Osteocyte (in vitro differentiated cells): ENCODE measurements around the gene NEIL3. TPM values are rescaled to one million over a fixed set of nuclear protein-coding genes. Genes with fewer than 3 reads are reported as not detected.

Experiments used
- DNase-seq: peaks from one replicate; pipeline ENCODE4 v3.0.0; 2021; ENCODE audit warnings: mixed read lengths; ENCODE audit not compliant: unreplicated experiment; ENCODE audit errors: extremely low spot score
- H3K27ac Mint-ChIP-seq: one replicate; pipeline ENCODE4 v1.8.0; 2021; ENCODE audit warnings: mild to moderate bottlenecking, mixed read lengths; ENCODE audit not compliant: unreplicated experiment
- H3K27me3 Mint-ChIP-seq: one replicate; pipeline ENCODE4 v1.8.0; 2021; ENCODE audit warnings: mixed read lengths; ENCODE audit not compliant: unreplicated experiment
- H3K36me3 Mint-ChIP-seq: one replicate; pipeline ENCODE4 v1.8.0; 2021; ENCODE audit warnings: mixed read lengths; ENCODE audit not compliant: unreplicated experiment
- H3K4me1 Mint-ChIP-seq: one replicate; pipeline ENCODE4 v1.8.0; 2021; ENCODE audit warnings: mixed read lengths; ENCODE audit not compliant: unreplicated experiment
- H3K4me3 Mint-ChIP-seq: one replicate; pipeline ENCODE4 v1.8.0; 2021; ENCODE audit warnings: mild to moderate bottlenecking, moderate library complexity, mixed read lengths; ENCODE audit not compliant: unreplicated experiment
- H3K9me3 Mint-ChIP-seq: one replicate; pipeline ENCODE4 v1.8.0; 2021; ENCODE audit warnings: mixed read lengths; ENCODE audit not compliant: unreplicated experiment
- total RNA-seq: library from RNA; stranded (reverse); gene quantifications from 2 replicates; pipeline ENCODE4 v1.2.1, GENCODE V29; 2021
- TF ChIP-seq, protein P1 (sequence below): fragments of 200-600 bp; sonication (generic); IDR thresholded peaks from 2 replicates; pipeline ENCODE4 v1.5.0; 2021; ENCODE audit warnings: antibody characterized with exemption, mild to moderate bottlenecking, moderate library complexity

The NEIL3 gene
- total RNA-seq, 1 donor from 2014 or later, result 2.3 TPM

DNA sequence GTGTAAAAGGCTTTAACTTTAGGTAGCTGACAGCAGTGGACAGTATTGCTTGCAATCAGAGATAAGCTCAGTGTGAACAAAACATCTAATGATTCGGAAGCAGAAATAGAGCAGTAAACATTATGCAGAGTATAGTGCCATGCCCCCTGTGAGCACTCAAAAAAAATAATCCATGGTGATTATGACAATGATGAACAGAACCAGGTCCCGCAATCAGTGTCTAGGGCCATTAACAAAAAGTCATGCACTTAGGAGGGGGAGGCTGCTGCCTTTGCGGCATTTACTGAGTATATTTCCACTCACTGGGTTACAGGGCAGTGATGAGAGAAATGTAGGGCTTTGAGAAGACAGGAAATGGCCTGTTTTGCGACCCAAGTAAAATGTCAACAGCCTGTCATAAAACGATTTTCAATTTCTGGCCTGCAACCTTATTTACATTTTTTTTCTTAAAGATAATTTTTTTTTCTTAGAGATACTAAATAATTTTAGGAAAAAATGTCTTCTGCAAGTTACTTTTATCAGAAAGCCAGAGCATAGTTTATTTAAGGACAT is 27.3 kb upstream of the NEIL3 start:
- H3K4me3 Mint-ChIP-seq, result no peak overlapping the region

DNA sequence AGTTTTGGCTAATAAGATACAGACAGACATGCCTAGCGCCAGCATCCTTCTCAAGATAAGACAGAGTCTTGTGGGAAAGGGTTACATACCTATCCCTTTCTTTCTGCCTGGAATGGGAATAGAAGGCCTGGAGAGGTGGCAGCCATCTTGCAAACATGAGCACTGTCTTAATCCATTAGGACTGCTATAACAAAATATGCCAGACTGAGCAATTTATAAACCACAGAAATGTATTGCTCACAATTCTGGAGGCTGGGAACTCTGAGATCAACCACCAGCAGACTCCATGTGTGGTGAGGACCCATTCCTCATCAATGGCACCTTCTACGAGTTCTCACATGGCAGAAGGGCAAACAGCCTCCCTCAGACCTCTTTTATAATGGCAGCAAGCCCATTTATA is 26.5 kb upstream of the NEIL3 start:
- no peak for DNase-seq
- Mint-ChIP-seq H3K27ac (no peak overlapping the region), H3K9me3 (no peaks in the 10 kb centered on the region), H3K4me1 (no peaks in the 10 kb centered on the region), H3K4me3 (no peak overlapping the region), H3K36me3 (no peaks in the 10 kb centered on the region), H3K27me3 (peaks cover 8% of the 10 kb centered on the region)
- TF ChIP-seq, protein P1, sequence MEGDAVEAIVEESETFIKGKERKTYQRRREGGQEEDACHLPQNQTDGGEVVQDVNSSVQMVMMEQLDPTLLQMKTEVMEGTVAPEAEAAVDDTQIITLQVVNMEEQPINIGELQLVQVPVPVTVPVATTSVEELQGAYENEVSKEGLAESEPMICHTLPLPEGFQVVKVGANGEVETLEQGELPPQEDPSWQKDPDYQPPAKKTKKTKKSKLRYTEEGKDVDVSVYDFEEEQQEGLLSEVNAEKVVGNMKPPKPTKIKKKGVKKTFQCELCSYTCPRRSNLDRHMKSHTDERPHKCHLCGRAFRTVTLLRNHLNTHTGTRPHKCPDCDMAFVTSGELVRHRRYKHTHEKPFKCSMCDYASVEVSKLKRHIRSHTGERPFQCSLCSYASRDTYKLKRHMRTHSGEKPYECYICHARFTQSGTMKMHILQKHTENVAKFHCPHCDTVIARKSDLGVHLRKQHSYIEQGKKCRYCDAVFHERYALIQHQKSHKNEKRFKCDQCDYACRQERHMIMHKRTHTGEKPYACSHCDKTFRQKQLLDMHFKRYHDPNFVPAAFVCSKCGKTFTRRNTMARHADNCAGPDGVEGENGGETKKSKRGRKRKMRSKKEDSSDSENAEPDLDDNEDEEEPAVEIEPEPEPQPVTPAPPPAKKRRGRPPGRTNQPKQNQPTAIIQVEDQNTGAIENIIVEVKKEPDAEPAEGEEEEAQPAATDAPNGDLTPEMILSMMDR, result no peak

More for the DNA sequence above, 27.3 kb upstream of the NEIL3 start:
- Mint-ChIP-seq H3K36me3 (no peaks in the 10 kb centered on the region), H3K27ac (no peak overlapping the region), H3K9me3 (no peaks in the 10 kb centered on the region), H3K27me3 (peaks cover 8% of the 10 kb centered on the region), H3K4me1 (no peaks in the 10 kb centered on the region)
- DNase-seq, result no peak
- TF ChIP-seq, protein P1, result no peak

DNA sequence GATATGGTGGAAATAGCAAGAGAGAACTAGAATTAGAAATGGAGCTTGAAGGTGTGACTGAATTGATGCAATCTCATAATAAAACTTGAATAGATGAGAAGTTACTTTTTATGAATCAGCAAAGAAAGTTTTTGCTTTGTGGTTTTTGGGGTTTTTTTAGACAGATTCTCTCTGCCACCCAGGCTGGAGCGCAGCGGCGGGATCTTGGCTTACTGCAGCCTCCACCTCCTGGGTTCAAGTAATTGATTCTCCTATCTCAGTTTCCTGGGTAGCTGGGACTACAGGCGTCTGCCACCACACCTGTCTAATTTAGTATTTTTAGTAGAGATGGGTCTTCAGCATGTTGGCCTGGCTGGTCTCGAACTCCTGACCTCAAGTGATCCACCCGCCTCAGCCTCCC is 23.7 kb upstream of the NEIL3 start:
- DNase-seq, result no peak
- no peaks in the 10 kb centered on the region for H3K9me3 Mint-ChIP-seq
- no peak overlapping the region for H3K4me3 Mint-ChIP-seq
- no peaks in the 10 kb centered on the region for H3K36me3 Mint-ChIP-seq
- TF ChIP-seq, protein P1, result no peak
- no peaks in the 10 kb centered on the region for H3K4me1 Mint-ChIP-seq
- peaks cover 2% of the 10 kb centered on the region for H3K27me3 Mint-ChIP-seq
- no peak overlapping the region for H3K27ac Mint-ChIP-seq

DNA sequence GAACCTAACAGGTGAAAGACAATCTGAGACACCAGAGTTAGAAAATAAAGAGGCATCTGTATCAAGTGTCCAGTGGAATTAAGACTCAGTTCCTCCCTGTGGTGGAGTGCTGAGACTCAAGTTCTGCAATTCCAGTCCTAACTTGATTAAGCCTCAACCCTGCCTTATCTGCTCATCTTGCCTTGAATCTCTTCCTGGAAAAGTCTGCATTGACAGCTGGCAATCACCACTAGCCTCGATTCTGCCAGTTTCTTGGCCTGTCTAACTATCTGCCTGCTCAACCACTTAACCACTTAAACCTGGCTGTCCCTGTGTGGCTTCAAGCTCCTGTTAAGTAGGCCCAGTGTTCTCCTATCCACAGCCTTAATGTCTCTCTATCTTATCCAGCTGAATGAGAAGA is 22.4 kb upstream of the NEIL3 start:
- TF ChIP-seq, protein P1, result no peak
- Mint-ChIP-seq H3K9me3 (no peaks in the 10 kb centered on the region), H3K4me3 (no peak overlapping the region), H3K4me1 (no peaks in the 10 kb centered on the region), H3K27me3 (peaks cover 2% of the 10 kb centered on the region), H3K27ac (no peak overlapping the region), H3K36me3 (no peaks in the 10 kb centered on the region)
- no peak for DNase-seq

DNA sequence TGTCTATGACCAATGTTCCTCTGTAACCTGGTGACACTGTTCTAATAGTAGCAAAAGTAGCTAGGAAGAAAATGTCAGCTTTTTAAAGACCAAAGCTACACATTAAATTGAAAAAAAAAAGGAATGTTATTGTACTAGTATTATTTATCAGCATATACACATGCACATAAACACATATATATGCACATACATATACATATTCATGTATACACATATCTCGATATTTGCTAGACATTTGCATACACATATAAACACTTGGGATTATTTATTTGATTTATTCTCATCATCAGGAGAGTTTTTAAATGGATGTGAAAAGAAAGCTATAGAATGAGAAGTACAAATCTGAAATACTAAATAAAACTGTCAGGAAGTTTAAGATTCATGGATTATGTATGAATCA is 21.3 kb upstream of the NEIL3 start:
- no peak for DNase-seq
- H3K4me1 Mint-ChIP-seq, result no peaks in the 10 kb centered on the region
- TF ChIP-seq, protein P1, result no peak

More for the DNA sequence above, 21.3 kb upstream of the NEIL3 start:
- H3K9me3 Mint-ChIP-seq, result no peaks in the 10 kb centered on the region
- H3K27me3 Mint-ChIP-seq, result peaks cover 2% of the 10 kb centered on the region
- no peaks in the 10 kb centered on the region for H3K36me3 Mint-ChIP-seq
- no peak overlapping the region for H3K27ac Mint-ChIP-seq
- H3K4me3 Mint-ChIP-seq, result no peak overlapping the region
